GM23338 (cell line): ENCODE measurements around the gene HDAC8. TPM values are rescaled to one million over a fixed set of nuclear protein-coding genes. Genes with fewer than 3 reads are reported as not detected.

Experiments used
- ATAC-seq: fragments of 200-7000 bp; cut with Tn5 transposase; 3 replicates; pipeline ENCODE4 v1.9.1; 2020
- DNase-seq: peaks from one replicate; pipeline ENCODE4 v3.0.0-alpha.2; 2015; ENCODE audit warnings: low spot score
- H2AFZ ChIP-seq: fragments of 200-600 bp; sonication (generic); 2 replicates; pipeline ENCODE4 v1.8.0; 2016; ENCODE audit warnings: antibody characterized with exemption, mild to moderate bottlenecking, moderate library complexity
- H3F3A ChIP-seq: fragments of 200-600 bp; sonication (generic); replicated peaks from 2 replicates; pipeline ENCODE4 v1.8.0; 2017; ENCODE audit warnings: antibody characterized with exemption, mixed run types, low read depth
- H3K27ac ChIP-seq: fragments of 200-600 bp; sonication (generic); 2 replicates; pipeline ENCODE4 v1.6.1; 2016; ENCODE audit warnings: low read depth
- H3K27me3 ChIP-seq: fragments of 200-600 bp; sonication (generic); 2 replicates; pipeline ENCODE4 v1.8.0; 2016; ENCODE audit warnings: mild to moderate bottlenecking, mixed run types, moderate library complexity; ENCODE audit not compliant: insufficient read depth
- H3K36me3 ChIP-seq: fragments of 200-600 bp; sonication (generic); 2 replicates; pipeline ENCODE4 v1.8.0; 2016; ENCODE audit warnings: mild to moderate bottlenecking; ENCODE audit not compliant: insufficient read depth
- H3K4me1 ChIP-seq: fragments of 200-600 bp; sonication (generic); 2 replicates; pipeline ENCODE4 v1.8.0; 2016; ENCODE audit warnings: mild to moderate bottlenecking, moderate library complexity; ENCODE audit not compliant: insufficient read depth
- H3K4me2 ChIP-seq: fragments of 200-600 bp; sonication (generic); 2 replicates; pipeline ENCODE4 v1.7.1; 2017; ENCODE audit warnings: mixed run types
- H3K4me3 ChIP-seq: fragments of 200-600 bp; sonication (generic); 2 replicates; pipeline ENCODE4 v1.6.1; 2016; ENCODE audit warnings: mixed run types
- H3K79me2 ChIP-seq: fragments of 200-600 bp; sonication (generic); replicated peaks from 2 replicates; pipeline ENCODE4 v1.8.0; 2017; ENCODE audit warnings: mild to moderate bottlenecking; ENCODE audit not compliant: insufficient read depth
- H3K9me2 ChIP-seq: fragments of 200-600 bp; sonication (generic); 2 replicates; pipeline ENCODE4 v1.8.0; 2017; ENCODE audit not compliant: insufficient read depth
- H4K20me1 ChIP-seq: fragments of 200-600 bp; sonication (generic); replicated peaks from 2 replicates; pipeline ENCODE4 v1.8.0; 2017; ENCODE audit warnings: mild to moderate bottlenecking; ENCODE audit not compliant: insufficient read depth
- H3K27ac Mint-ChIP-seq: 2 replicates; pipeline ENCODE4 v1.8.0; 2020; ENCODE audit warnings: inconsistent platforms, mild to moderate bottlenecking, moderate library complexity, mixed read lengths
- H3K27me3 Mint-ChIP-seq: 3 replicates; pipeline ENCODE4 v1.8.0; 2022; ENCODE audit warnings: low read depth, mild to moderate bottlenecking, moderate library complexity, mixed read lengths, inconsistent platforms; ENCODE audit not compliant: insufficient read depth, poor library complexity
- H3K36me3 Mint-ChIP-seq: 3 replicates; pipeline ENCODE4 v1.8.0; 2021; ENCODE audit warnings: low read depth, mild to moderate bottlenecking, inconsistent platforms, moderate library complexity, mixed read lengths
- H3K4me1 Mint-ChIP-seq: 3 replicates; pipeline ENCODE4 v1.8.0; 2020; ENCODE audit warnings: mild to moderate bottlenecking, inconsistent platforms, mixed read lengths
- H3K4me3 Mint-ChIP-seq: 3 replicates; pipeline ENCODE4 v1.8.0; 2021; ENCODE audit warnings: moderate library complexity, mild to moderate bottlenecking, inconsistent platforms, mixed read lengths
- H3K9me3 Mint-ChIP-seq: 3 replicates; pipeline ENCODE4 v1.8.0; 2020; ENCODE audit warnings: moderate library complexity, mild to moderate bottlenecking, inconsistent platforms, mixed read lengths
- JUNB ChIP-seq: IDR thresholded peaks from one replicate; pipeline ENCODE4 v1.6.1; 2016; ENCODE audit warnings: antibody characterized with exemption; ENCODE audit not compliant: unreplicated experiment
- NANOG ChIP-seq: IDR thresholded peaks from 2 replicates; pipeline ENCODE4 v1.6.1; 2016; ENCODE audit warnings: antibody characterized with exemption, borderline replicate concordance
- POLR2AphosphoS5 ChIP-seq: IDR thresholded peaks from 2 replicates; pipeline ENCODE4 v1.6.1; 2016; ENCODE audit warnings: antibody characterized with exemption, low read depth
- REST ChIP-seq: IDR thresholded peaks from one replicate; pipeline ENCODE4 v1.6.1; 2018; ENCODE audit warnings: antibody characterized with exemption; ENCODE audit not compliant: unreplicated experiment
- STAT1 ChIP-seq: IDR thresholded peaks from one replicate; pipeline ENCODE4 v1.6.1; 2016; ENCODE audit warnings: antibody characterized with exemption; ENCODE audit not compliant: unreplicated experiment
- ZNF331 ChIP-seq: fragments of 250-450 bp; sonication (Bioruptor Pico); IDR thresholded peaks from 2 replicates; pipeline ENCODE4 v1.5.0; 2020; ENCODE audit warnings: low read depth, mild to moderate bottlenecking, moderate library complexity
- ZNF462 ChIP-seq: fragments of 250-450 bp; sonication (Bioruptor Pico); IDR thresholded peaks from 2 replicates; pipeline ENCODE4 v1.5.0; 2020; ENCODE audit warnings: mild to moderate bottlenecking, moderate library complexity
- polyA plus RNA-seq: library from polyadenylated mRNA; unstranded; fragments of >200 nt; fragmentation: Nextera tagmentation; extraction: Ambion mirVana; gene quantifications from 2 replicates; pipeline ENCODE4 v1.2.1, GENCODE V29; 2016
- total RNA-seq: library from RNA; depleted of rRNA; stranded (reverse); fragments of >200 nt; shearing (Covaris generic); gene quantifications from 2 replicates; pipeline ENCODE4 v1.2.3, GENCODE V29; 2014

The HDAC8 gene
- total and polyA plus RNA-seq, 2 experiments from 2014 or later, result 21.6 to 28.7 TPM

GRCh38 chrX:72381439-72382201 is 191.0 kb downstream of the HDAC8 start:
- DNase-seq (no peak), ATAC-seq (no peak)
- Histone ChIP-seq H2AFZ (no peak overlapping the region), H3K79me2 (no peaks in the 10 kb centered on the region), H3K27ac (no peak overlapping the region), H3K4me2 (no peak overlapping the region), H3K4me3 (no peak overlapping the region), H3F3A (no peaks in the 10 kb centered on the region), H3K27me3 (no peaks in the 10 kb centered on the region), H4K20me1 (no peaks in the 10 kb centered on the region), H3K4me1 (no peaks in the 10 kb centered on the region), H3K9me2 (no peaks in the 10 kb centered on the region), H3K36me3 (no peaks in the 10 kb centered on the region)
- Mint-ChIP-seq H3K9me3 (no peaks in the 10 kb centered on the region), H3K4me3 (no peak overlapping the region), H3K36me3 (no peaks in the 10 kb centered on the region), H3K4me1 (peaks cover 12% of the 10 kb centered on the region; the same call in 2 of the 3 replicates), H3K27me3 (no peaks in the 10 kb centered on the region), H3K27ac (no peak overlapping the region)
- TF ChIP-seq ZNF462 (CRISPR knock-in tag), result no peak
- no peak for TF ChIP-seq POLR2AphosphoS5
- no peak for TF ChIP-seq NANOG
- TF ChIP-seq STAT1, result no peak
- no peak for TF ChIP-seq ZNF331 (CRISPR knock-in tag)
- TF ChIP-seq JUNB, result no peak
- no peak for TF ChIP-seq REST
